IPS DF 6.9 (cell line): ENCODE data around the gene SLC5A1.

Source experiments
- DNase-seq: peaks from one replicate; pipeline ENCODE4 v3.0.0-alpha.2; 2013; ENCODE audit warnings: low read depth, low spot score
- H3K27ac ChIP-seq: one replicate; pipeline ENCODE4 v1.5.1; 2013; ENCODE audit warnings: low read length, control low read depth
- H3K27me3 ChIP-seq: 2 replicates; pipeline ENCODE4 v1.6.1; 2013; ENCODE audit warnings: mild to moderate bottlenecking, low read length; ENCODE audit not compliant: control insufficient read depth, insufficient read depth
- H3K36me3 ChIP-seq: 2 replicates; pipeline ENCODE4 v1.6.1; 2013; ENCODE audit warnings: low read length; ENCODE audit not compliant: control insufficient read depth, insufficient read depth
- H3K4me1 ChIP-seq: 2 replicates; pipeline ENCODE4 v1.6.1; 2013; ENCODE audit warnings: low read length; ENCODE audit not compliant: control insufficient read depth, insufficient read depth
- H3K4me3 ChIP-seq: 2 replicates; pipeline ENCODE4 v1.5.1; 2013; ENCODE audit warnings: mild to moderate bottlenecking, low read length
- H3K9me3 ChIP-seq: 2 replicates; pipeline ENCODE4 v1.6.1; 2013; ENCODE audit warnings: low read length, inconsistent platforms; ENCODE audit not compliant: control insufficient read depth, insufficient read depth
- WGBS: extraction: QIAGEN DNeasy Blood & Tissue Kit; methylation state at CpG from one replicate; pipeline ENCODE4 v1.1.7; 2013; ENCODE audit warnings: mixed read lengths, missing lambda C conversion rate; ENCODE audit not compliant: insufficient read length, insufficient coverage; 5-methylcytosine and 5-hydroxymethylcytosine counted together

SLC5A1 gene

GRCh38 chr22:32023251-32023827, 19.7 kb upstream of the SLC5A1 start:
- Histone ChIP-seq H3K27me3 (no peaks in the 10 kb centered on the region), H3K36me3 (no peaks in the 10 kb centered on the region), H3K9me3 (no peaks in the 10 kb centered on the region), H3K4me3 (no peak overlapping the region), H3K4me1 (no peaks in the 10 kb centered on the region), H3K27ac (no peak overlapping the region)
- no CpG with 5 or more reads among the region's 2 CpGs for WGBS
- no peak for DNase-seq

DNA sequence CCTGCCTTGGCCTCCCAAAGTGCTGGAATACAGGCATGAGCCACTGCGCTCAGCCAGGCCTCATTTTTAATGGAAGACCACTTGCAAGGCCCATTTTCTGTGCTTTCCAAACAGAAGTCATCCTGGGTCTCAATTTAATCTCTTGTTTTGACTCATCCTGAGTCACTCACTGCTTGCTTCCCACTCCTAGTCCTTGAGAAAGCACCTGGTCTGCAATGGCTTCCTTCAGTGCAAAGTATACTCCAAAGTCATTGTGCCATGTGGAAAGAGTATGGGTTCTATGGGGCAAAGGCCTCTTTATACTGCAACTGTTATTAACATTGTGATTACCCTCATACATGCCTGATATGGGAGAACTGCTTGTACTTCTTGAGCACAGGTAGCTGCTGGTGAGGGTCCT, 18.3 kb upstream of the SLC5A1 start:
- Histone ChIP-seq H3K9me3 (no peaks in the 10 kb centered on the region), H3K36me3 (no peaks in the 10 kb centered on the region), H3K4me1 (no peaks in the 10 kb centered on the region), H3K27ac (no peak overlapping the region), H3K27me3 (no peaks in the 10 kb centered on the region), H3K4me3 (no peak overlapping the region)
- no peak for DNase-seq
- WGBS = no CpG with 5 or more reads among the region's 1 CpG

GRCh38 chr22:32030518-32031247, 12.4 kb upstream of the SLC5A1 start:
- no peak overlapping the region for H3K4me3 ChIP-seq
- DNase-seq = no peak
- no peaks in the 10 kb centered on the region for H3K27me3 ChIP-seq
- no peak overlapping the region for H3K27ac ChIP-seq
- no peaks in the 10 kb centered on the region for H3K9me3 ChIP-seq
- H3K4me1 ChIP-seq = no peaks in the 10 kb centered on the region
- WGBS = no CpG with 5 or more reads among the region's 4 CpGs
- H3K36me3 ChIP-seq = no peaks in the 10 kb centered on the region

GRCh38 chr22:32031466-32031865, 11.6 kb upstream of the SLC5A1 start:
- H3K27ac ChIP-seq = no peak overlapping the region
- no peaks in the 10 kb centered on the region for H3K4me1 ChIP-seq
- H3K36me3 ChIP-seq = no peaks in the 10 kb centered on the region
- no peaks in the 10 kb centered on the region for H3K9me3 ChIP-seq
- H3K27me3 ChIP-seq = no peaks in the 10 kb centered on the region
- DNase-seq = no peak
- no CpG with 5 or more reads among the region's 5 CpGs for WGBS
- H3K4me3 ChIP-seq = no peak overlapping the region

- H3K4me1 ChIP-seq = no peaks in the 10 kb centered on the region
- no peaks in the 10 kb centered on the region for H3K9me3 ChIP-seq
- H3K36me3 ChIP-seq = no peaks in the 10 kb centered on the region
- no peak overlapping the region for H3K27ac ChIP-seq
- H3K27me3 ChIP-seq = no peaks in the 10 kb centered on the region
- no peak overlapping the region for H3K4me3 ChIP-seq
- no peak for DNase-seq
- WGBS = no CpG with 5 or more reads among the region's 5 CpGs
Observed at GRCh38 chr22:32034275-32034674, 8.8 kb upstream of the SLC5A1 start.

DNA sequence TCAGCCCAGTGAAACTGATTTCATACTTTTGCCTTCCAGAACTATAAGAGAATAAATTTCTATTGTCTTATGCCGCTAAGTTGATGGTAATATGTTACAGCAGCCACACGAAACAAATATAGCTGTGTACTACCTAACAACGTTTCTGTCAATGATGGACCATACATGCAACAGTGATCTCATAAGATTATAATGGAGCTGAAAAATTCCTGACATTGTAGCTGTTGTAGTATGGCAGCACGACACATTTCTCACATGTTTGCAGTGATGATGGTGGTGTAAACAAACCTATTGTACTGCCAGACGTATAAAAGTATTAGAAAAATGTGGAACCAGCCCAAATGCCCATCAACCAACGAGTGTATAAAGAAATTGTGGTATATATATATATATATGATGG, 5.8 kb upstream of the SLC5A1 start:
- Histone ChIP-seq H3K4me3 (no peak overlapping the region), H3K27me3 (no peaks in the 10 kb centered on the region), H3K4me1 (no peaks in the 10 kb centered on the region), H3K36me3 (no peaks in the 10 kb centered on the region), H3K9me3 (no peaks in the 10 kb centered on the region), H3K27ac (no peak overlapping the region)
- DNase-seq = no peak
- WGBS = no CpG with 5 or more reads among the region's 6 CpGs

GRCh38 chr22:32040324-32040904, 2.6 kb upstream of the SLC5A1 start:
- Histone ChIP-seq H3K4me1 (no peaks in the 10 kb centered on the region), H3K27me3 (no peaks in the 10 kb centered on the region), H3K27ac (no peak overlapping the region), H3K4me3 (no peak overlapping the region), H3K9me3 (no peaks in the 10 kb centered on the region), H3K36me3 (no peaks in the 10 kb centered on the region)
- WGBS = no CpG with 5 or more reads among the region's 3 CpGs
- DNase-seq = no peak

DNA sequence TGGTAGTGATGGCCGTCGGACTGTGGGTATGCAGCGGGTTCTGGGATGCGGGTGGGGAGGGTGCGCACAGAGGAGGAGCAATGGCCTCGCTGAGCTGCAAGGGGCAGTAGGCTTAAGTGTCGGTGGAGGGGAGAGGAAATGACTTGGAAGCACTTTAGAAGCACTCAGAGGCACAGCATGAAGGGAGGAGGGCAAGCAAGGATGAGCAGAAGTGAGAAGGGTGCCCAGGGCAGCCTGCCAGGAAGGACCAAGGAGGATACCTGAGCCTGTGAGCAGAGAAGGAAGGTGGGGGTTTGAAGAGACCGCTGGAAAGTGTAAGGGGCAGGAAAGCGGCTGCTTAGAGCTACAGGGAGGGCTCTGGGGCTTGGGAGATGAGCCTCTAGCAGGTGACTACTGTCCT, 330 bp downstream of the SLC5A1 start:
- DNase-seq = no peak
- WGBS = no CpG with 5 or more reads among the region's 9 CpGs
- Histone ChIP-seq H3K27me3 (no peaks in the 10 kb centered on the region), H3K9me3 (no peaks in the 10 kb centered on the region), H3K4me1 (no peaks in the 10 kb centered on the region), H3K27ac (no peak overlapping the region), H3K4me3 (no peak overlapping the region), H3K36me3 (no peaks in the 10 kb centered on the region)

GRCh38 chr22:32044477-32044876, 1.4 kb downstream of the SLC5A1 start:
- no peak overlapping the region for H3K27ac ChIP-seq
- no peaks in the 10 kb centered on the region for H3K27me3 ChIP-seq
- H3K4me1 ChIP-seq = no peaks in the 10 kb centered on the region
- no peaks in the 10 kb centered on the region for H3K9me3 ChIP-seq
- WGBS = no CpG with 5 or more reads among the region's 1 CpG
- H3K4me3 ChIP-seq = no peak overlapping the region
- DNase-seq = no peak
- no peaks in the 10 kb centered on the region for H3K36me3 ChIP-seq

DNA sequence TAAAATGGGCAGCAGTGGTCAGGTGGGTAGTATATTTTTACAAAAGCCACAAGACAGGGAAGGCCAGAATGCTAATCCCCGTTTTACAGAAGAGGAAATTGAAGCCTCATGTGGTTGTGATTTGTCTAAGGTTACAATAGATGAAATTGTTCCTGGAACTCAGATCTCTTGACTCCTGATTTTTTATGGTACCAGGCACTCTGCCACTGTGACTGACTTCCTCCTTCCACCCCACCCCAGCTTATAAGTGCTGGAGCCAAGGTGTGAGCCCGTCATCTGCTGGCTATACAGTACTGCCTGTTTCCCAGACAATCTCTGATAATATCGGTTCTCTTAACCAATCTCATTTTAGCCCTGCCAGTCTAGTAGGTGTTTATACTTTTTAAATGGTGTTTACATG, 1.9 kb downstream of the SLC5A1 start:
- H3K4me1 ChIP-seq = no peaks in the 10 kb centered on the region
- no peaks in the 10 kb centered on the region for H3K9me3 ChIP-seq
- no peak overlapping the region for H3K4me3 ChIP-seq
- no peak overlapping the region for H3K27ac ChIP-seq
- no peaks in the 10 kb centered on the region for H3K27me3 ChIP-seq
- no CpG with 5 or more reads among the region's 3 CpGs for WGBS
- no peaks in the 10 kb centered on the region for H3K36me3 ChIP-seq
- no peak for DNase-seq

- no peak for DNase-seq
- no peak overlapping the region for H3K4me3 ChIP-seq
- no peaks in the 10 kb centered on the region for H3K9me3 ChIP-seq
- no peak overlapping the region for H3K27ac ChIP-seq
- H3K27me3 ChIP-seq = no peaks in the 10 kb centered on the region
- WGBS = no CpG with 5 or more reads among the region's 2 CpGs
- no peaks in the 10 kb centered on the region for H3K36me3 ChIP-seq
- peaks cover 2% of the 10 kb centered on the region; the same call in 1 of the 2 replicates for H3K4me1 ChIP-seq
Observed at GRCh38 chr22:32048069-32048468, 5.0 kb downstream of the SLC5A1 start.
